ENCODE measurements around the gene MACROD1. TPM values are rescaled to one million over a fixed set of nuclear protein-coding genes. Genes with fewer than 3 reads are reported as not detected.

The MACROD1 gene
- total and polyA plus RNA-seq, 7 donors: 14.2 to 33.9 (median 23.3) TPM

- H3K4me1 ChIP-seq: peaks cover 0 to 29% (median 21%) of the 10 kb centered on the region in 4 donors
- WGBS, 2 donors: 67 to 76% methylated on average over 12 of the region's 12 CpGs
- TF ChIP-seq POLR2A (IDR thresholded peaks at IDR 0.05): no peak
- TF ChIP-seq CTCF (IDR thresholded peaks at IDR 0.05): no peak
- no peak for TF ChIP-seq POLR2AphosphoS5 (IDR thresholded peaks at IDR 0.05)
- no peak for TF ChIP-seq EP300 (IDR thresholded peaks at IDR 0.05)
- no peak for DNase-seq
- no peaks in the 10 kb centered on the region for H3K36me3 ChIP-seq
- H3K27me3 ChIP-seq: no peaks in the 10 kb centered on the region
- no peaks in the 10 kb centered on the region for H3K9me3 ChIP-seq
- intact Hi-C loops (cut with DNase I): no loop called here
- H3K4me3 ChIP-seq: no peak overlapping the region
- no peak overlapping the region for H3K27ac ChIP-seq
These were observed 159.5 kb downstream of the MACROD1 start for GRCh38 chr11:64006398-64006797.

GRCh38 chr11:64005691-64006090, 160.2 kb downstream of the MACROD1 start:
- Histone ChIP-seq H3K27me3 (no peaks in the 10 kb centered on the region), H3K9me3 (no peaks in the 10 kb centered on the region), H3K4me1 (peaks cover 0 to 36% (median 27%) of the 10 kb centered on the region in 4 donors), H3K27ac (no peak overlapping the region), H3K4me3 (no peak overlapping the region), H3K36me3 (no peaks in the 10 kb centered on the region)
- TF ChIP-seq CTCF (IDR thresholded peaks at IDR 0.05) (no peak), POLR2AphosphoS5 (IDR thresholded peaks at IDR 0.05) (no peak), EP300 (IDR thresholded peaks at IDR 0.05) (no peak), POLR2A (IDR thresholded peaks at IDR 0.05) (no peak)
- intact Hi-C loops (cut with DNase I): no loop called here
- no peak for DNase-seq
- 88 to 93% methylated on average over 4 of the region's 4 CpGs for WGBS, 2 donors

GRCh38 chr11:64004590-64004984, 161.3 kb downstream of the MACROD1 start:
- Histone ChIP-seq H3K27me3 (peaks cover 0 to 3% (median 0%) of the 10 kb centered on the region in 3 donors), H3K4me1 (peaks cover 0 to 47% (median 37%) of the 10 kb centered on the region in 4 donors), H3K9me3 (no peaks in the 10 kb centered on the region), H3K36me3 (no peaks in the 10 kb centered on the region), H3K27ac (no peak overlapping the region), H3K4me3 (no peak overlapping the region)
- 78 to 82% methylated on average over 4 of the region's 4 CpGs for WGBS, 2 donors
- no peak for DNase-seq
- TF ChIP-seq CTCF (IDR thresholded peaks at IDR 0.05) (no peak), EP300 (IDR thresholded peaks at IDR 0.05) (no peak), POLR2AphosphoS5 (IDR thresholded peaks at IDR 0.05) (no peak), POLR2A (IDR thresholded peaks at IDR 0.05) (no peak)
- intact Hi-C loops (cut with DNase I): no loop called here

- WGBS, 2 donors: 75 to 83% methylated on average over 23 of the region's 23 CpGs
- Histone ChIP-seq H3K27ac (no peak overlapping the region), H3K36me3 (no peaks in the 10 kb centered on the region), H3K9me3 (no peaks in the 10 kb centered on the region), H3K4me1 (peaks cover 0 to 53% (median 43%) of the 10 kb centered on the region in 4 donors), H3K4me3 (no peak overlapping the region), H3K27me3 (peaks cover 0 to 7% (median 0%) of the 10 kb centered on the region in 3 donors)
- DNase-seq: no peak
- intact Hi-C loops (cut with DNase I): no loop called here
- TF ChIP-seq CTCF (IDR thresholded peaks at IDR 0.05) (no peak), EP300 (IDR thresholded peaks at IDR 0.05) (no peak), POLR2A (IDR thresholded peaks at IDR 0.05) (no peak), POLR2AphosphoS5 (IDR thresholded peaks at IDR 0.05) (no peak)
These were observed 161.9 kb downstream of the MACROD1 start for GRCh38 chr11:64003807-64004589.
